Cerebellar cortex (tissue), 1 donor: Measurements from ENCODE around the gene ZNF316.
"Not testable (repeated sequence)": the region's sequence is repeated elsewhere in the genome, so short reads cannot be mapped to it uniquely, and the experiment has no call there.

Experiments
- DNase-seq: peaks from one replicate; pipeline ENCODE4 v3.0.0-alpha.2; 2015; ENCODE audit warnings: low spot score

The ZNF316 gene

DNA sequence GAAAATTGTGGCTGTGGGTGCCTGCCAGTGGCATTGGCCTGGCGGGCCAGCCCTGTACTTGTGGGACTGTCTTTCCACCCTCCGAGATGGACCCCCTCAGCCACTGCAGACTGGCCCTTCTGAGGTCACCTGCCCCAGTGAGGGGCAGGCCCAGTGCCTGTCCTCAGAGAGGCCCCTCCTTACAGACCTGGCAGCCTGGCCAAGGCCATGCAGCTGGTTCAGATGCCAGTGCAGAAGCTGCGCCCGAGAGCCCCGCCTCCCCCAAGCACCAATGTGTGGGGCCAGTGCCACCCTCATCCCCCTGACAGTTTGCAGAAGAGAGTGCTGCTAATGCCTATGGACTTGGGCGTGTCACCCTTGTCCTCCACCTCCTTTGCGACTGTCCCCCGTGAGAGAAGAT is 10.0 kb downstream of the ZNF316 start:
- DNase-seq, result no peak

DNA sequence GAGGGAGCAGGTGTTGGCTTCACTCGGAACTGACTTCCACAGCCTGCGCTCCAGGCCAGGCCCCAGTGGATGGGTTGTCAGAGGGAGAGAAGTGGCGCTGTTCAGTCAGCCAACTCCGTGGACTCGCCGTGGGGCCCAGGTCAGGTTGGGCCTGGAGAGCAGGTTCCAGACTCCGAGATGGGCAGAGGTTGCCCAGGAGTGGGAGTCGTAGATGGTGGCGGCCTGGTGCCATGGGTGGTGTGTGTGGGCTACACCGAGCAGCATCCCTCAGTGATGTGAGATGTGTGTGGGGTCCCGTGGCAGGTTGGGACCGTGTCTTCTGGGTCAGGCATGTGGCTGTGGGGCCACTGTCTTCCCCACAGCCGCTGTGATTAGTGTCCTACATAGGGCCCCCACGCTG is 10.4 kb downstream of the ZNF316 start:
- no peak for DNase-seq

DNA sequence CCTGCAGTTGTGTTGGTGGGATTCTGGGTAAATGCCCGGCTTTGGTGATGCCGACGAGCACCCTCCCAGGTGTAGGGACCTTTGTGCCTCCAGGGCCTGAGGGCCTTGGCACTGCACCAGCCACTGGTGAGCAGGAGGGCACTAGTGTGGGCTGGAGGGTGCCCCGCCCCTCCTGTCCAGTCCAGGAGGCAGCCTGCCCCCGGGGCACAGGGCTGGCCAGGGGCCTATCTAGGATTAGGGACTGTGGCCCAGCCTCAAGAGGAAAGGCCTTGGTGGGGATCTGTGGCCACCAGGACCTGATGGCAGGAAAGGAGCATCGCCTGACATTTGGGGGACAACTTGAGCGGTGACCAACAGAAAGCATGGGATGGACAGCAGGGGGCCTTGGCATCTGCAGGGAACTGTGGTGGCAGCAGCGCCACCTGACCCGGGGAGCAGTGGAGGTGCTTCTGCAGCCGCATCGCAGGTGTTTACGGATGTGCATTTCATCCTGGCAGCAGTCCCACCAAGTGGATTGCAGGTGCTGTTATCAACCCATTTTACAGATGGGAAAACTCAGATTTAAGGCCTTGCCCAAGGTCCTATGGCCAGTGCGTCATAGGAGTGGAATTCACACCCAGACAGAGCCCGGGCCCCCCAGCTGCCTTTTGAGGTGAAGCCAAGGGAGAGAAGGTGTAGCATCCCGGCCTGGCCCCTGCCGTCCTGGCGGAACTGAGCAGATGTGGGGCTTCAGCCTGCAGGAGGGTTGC is 11.1 kb downstream of the ZNF316 start:
- no peak for DNase-seq

DNA sequence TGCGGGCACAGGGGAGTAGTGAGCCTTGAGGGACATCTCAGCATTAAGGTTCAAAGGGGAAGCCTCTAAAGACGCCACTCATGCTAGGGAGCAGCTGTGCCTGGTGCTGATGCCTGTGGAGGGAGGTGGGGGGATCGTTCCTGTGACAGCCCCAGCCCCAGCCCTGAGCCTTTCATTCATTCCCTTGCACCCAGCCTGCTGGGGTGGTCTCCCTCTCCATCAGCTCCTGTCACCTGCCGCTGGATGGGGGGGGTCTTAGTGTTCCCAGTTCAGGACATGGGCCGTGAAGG is 11.6 kb downstream of the ZNF316 start:
- DNase-seq, result no peak

DNA sequence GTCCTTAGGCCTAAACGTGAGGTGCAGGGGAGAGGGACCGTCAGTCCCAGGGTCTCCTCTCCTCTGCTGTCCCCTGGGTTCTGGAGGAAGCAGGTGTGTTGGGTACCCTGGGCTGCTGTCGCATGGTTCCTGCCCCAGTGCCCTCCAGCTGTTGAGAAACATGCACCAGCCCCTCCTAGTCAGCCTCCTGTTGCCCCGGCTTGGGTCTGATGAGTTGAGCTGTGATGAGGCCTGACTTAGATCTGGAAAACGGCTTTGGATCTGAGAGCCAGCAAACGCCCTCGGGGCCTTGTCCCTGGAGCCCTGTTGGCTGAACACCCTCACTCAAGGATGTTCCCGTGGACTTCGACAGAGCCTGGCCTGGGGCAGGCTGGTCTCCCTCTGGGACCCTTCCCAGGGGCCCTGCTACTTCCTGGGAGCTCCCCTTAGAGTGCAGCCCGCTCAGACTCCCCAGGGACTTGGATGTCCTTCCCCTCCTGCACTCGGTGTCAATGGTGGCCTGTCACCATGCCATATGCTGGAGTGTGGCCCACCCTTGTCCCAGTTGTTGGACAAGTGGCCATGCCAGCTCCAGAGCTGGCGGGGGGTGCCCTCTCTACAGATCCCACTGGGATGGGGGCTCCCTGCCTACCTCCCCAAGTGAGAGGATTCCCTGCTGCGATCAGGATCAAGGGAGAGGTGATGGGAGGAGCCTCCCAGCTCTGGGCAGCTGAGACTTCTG is 12.3 kb downstream of the ZNF316 start:
- no peak for DNase-seq

DNA sequence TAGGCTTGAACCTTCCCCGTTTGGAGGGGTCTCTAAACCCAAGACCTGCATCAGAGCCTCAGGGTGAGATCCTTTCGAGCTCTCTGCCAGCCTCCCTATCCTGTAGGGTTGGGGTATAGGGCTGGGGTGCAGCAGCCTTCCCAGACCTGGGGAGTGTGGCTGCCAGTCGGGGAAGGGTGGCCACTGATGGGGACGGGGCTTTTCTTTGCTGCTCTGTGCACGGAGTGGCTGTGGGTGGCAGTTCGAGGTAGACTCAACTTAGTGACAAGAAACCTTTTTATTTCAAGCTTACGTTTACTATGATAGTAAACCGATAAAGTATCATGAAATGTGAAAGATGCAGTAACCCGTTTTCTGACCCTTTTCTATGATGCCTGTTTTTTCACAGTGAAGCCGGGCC is 13.0 kb downstream of the ZNF316 start:
- no peak for DNase-seq

DNA sequence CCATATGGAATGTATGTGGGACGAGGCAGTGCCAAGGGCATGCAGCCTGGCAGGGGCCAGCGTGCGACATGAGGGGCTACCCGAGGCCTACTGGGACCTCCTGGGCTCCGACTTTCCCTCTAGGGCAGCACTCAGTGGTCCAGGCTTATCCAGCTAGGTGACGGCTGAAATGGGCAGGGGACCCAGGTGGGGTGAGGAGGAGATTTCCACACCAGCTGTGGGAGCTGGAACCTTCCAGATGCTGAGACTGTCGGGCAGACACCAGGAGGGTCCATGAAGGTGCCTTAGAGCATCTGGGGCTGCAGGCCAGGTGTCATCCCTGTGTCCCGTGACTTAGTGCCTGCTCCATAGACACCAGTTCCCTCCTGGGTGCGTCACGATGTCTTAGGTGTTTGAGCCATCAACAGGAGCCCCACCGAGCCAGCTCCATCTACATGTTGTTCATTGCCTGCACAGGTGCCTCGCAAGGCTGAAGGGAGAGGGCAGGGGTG is 13.4 kb downstream of the ZNF316 start:
- no peak for DNase-seq

DNA sequence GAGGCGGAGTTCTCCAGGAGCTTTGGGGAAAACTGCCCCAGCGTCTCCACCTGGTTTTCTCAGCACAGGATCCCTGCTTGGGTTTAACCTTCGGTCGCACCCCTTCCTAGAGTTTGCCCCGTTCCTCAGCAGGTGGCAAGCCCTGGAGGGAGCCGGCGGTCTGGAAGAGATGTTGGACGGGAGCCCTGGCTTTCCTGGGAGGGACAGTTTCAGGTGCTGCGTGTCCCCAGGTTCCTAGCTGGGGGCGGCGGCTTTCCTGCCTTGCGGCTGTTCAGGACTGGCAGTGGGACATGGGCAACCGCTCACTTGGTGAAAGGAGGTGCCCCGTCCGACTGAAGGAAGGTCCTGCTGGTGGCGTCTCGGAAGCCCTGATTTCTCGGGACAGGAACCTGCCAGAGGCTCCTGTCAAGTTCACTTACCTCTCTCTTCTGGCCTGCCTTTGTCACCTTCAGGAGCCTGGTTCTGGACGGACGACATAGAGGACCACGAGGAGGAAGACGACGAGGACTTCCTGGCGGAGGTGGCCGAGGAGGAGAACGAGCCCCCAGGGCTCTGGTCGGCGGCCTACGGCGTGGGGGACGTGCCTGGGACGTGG is 14.8 kb downstream of the ZNF316 start:
- no peak for DNase-seq

DNA sequence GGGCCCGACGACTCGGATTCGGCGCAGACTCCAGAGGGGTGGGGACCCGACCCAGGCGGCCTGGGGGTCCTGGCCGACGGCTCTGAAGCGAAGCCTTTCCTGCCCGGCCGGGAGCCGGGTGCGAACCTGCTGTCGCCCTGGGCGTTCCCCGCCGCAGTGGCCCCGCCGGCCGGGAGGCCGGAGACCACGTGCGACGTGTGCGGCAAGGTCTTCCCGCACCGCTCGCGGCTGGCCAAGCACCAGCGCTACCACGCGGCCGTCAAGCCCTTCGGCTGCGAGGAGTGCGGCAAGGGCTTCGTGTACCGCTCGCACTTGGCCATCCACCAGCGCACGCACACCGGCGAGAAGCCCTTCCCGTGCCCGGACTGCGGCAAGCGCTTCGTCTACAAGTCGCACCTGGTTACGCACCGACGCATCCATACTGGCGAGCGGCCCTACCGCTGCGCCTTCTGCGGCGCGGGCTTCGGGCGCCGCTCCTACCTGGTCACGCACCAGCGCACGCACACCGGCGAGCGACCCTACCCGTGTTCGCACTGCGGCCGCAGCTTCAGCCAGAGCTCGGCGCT is 15.4 kb downstream of the ZNF316 start:
- no peak for DNase-seq

DNA sequence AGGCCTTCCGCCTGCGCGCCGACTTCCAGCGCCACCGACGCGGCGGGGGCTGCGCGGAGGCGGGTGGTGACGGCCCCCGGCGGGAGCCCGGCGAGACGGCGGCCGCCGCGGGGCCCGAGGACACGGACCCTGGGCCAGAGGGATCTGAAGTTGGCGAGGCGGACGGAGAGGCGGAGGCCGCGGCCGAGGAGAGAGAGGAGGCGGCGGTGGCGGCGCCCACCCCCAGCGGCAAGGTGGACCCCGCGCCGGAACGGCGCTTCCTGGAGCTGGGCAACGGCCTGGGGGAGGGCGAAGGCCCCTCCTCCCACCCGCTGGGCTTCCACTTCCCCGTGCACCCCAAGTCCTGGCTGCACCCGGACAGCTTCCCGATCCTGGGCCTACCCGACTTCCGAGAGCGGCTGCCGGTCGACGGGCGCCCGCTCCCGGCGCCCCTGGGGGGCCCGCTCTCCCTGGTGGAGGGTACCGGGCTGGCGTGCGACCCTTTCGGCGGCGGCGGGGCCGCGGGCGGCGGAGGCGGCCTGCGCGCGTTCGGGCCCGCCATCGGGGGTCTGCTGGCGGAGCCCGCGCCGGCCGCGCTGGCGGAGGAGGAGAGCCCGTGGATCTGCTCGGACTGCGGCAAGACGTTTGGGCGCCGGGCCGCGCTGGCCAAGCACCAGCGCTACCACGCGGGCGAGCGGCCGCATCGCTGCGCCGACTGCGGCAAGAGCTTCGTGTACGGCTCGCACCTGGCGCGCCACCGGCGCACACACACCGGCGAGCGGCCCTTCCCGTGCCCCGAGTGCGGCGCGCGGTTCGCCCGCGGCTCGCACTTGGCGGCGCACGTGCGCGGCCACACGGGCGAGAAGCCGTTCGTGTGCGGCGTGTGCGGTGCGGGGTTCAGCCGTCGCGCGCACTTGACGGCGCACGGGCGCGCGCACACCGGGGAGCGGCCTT is 16.2 kb downstream of the ZNF316 start:
- DNase-seq, result no peak

DNA sequence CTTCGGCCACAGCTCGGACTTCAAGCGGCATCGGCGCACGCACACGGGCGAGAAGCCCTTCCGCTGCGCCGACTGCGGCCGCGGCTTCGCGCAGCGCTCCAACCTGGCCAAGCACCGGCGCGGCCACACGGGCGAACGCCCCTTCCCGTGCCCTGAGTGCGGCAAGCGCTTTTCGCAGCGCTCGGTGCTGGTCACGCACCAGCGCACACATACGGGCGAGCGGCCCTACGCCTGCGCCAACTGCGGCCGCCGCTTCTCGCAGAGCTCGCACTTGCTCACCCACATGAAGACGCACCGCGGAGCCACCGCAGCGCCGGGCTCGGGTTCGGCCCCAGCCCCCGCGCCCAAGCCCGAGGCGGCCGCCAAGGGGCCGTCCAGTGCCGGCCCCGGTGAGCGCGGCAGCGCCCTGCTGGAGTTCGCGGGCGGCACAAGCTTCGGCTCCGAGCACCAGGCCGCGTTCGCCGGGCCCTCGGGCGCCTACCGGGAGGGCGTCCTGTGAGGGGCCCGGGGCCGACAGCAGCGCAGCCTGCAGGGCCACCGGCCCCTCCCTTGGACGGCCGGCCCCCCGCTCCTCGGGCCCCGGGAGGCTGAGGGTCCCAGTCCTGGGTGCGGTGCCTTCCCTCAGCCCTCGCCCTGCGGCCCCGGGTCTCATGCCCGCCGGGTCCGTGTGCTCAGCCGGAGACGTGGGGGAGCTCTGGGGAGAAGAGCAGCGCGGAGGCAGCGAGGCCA is 17.2 kb downstream of the ZNF316 start:
- DNase-seq, result no peak

DNA sequence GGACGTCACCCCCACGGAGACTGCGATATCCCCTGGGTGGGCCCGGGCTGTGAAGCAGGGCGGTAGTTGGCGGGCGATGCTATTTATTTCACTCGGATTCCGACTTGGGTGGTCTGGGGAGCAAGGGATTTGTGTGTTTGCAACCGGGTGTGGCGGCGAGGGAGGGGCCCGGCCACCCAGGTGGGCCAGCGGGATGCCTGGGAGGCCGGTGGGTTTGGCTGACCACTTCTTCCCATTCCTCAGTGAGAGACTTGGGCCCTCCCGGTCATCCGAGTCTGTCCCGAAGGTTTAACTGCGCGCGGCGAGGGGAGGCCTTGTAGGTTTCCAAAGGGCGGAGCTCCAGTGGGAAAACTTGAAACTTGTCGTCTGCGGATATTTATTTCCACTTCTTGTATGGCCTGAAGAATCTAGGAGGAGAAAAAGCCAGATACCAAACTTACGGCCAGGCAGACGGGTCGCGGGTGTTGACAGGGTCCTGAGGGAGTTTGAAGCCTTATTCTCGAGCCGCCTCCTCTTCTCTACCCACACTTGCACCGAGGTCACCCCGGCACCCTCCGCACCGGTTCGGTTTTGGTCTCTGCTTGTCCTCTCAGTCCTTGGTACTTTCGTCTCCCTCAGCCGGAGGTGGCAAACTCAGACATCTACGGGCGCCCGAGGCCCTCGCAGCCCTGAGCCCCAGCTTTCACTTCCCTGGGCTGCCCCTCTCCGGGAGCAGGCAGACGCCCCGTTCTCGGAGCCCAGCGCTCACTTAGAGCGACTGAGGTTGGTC is 17.9 kb downstream of the ZNF316 start:
- DNase-seq, result no peak

DNA sequence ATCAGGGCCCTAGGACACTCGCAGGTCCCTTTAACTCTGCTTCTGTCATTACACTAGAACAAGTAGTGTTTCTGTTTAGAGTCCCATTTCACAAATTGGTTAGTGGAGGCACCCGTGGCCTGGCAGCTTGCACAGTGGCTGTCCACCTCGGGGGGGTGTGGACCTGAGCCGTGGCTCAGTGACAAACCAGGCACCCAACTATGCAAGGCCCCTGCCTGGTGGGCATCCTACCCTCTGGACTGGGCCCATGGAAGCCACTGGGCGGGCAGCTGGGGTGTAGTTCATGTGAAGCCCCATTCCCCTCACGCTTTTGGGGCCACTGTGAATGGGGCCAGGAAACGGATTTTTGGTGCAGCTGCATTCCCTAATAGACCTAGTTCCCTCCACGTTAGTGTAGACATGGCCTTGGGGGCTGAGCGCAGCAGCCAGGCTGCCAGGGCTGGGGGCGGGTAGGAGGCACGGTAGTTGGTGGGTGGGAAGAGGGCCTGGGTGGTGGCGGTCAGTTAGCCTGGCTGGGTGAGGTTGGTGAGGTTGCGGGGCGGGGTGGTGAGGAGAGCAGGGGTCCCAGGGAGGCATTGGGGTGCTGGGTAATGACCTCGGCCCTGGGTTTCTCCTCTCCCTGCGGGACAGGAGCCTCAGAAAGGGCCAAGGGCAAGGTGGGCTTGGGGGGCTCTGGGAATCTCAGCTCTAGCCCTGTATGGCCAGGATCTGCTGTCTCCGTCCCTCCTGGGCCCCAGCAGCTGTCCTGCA is 18.7 kb downstream of the ZNF316 start:
- DNase-seq, result no peak

DNA sequence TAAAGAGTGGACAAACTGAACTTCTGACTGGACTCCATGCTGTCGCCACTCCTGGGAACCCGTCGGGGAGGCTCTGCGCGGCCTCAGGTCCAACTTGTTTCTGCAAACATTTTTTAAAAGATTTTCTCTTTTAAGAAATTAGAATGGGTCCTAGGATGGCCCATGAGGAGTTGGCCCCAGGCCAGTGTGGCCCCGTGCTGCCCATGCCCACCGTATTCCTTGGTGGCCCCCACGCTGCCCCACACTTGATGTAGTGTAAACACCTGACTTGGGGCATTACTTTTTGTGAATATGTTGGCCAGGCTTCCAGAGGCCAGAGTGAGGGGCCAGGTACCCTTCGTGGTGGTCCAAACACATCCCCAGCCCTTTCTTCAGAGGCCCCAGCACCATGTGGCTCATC is 19.3 kb downstream of the ZNF316 start:
- DNase-seq, result no peak

DNA sequence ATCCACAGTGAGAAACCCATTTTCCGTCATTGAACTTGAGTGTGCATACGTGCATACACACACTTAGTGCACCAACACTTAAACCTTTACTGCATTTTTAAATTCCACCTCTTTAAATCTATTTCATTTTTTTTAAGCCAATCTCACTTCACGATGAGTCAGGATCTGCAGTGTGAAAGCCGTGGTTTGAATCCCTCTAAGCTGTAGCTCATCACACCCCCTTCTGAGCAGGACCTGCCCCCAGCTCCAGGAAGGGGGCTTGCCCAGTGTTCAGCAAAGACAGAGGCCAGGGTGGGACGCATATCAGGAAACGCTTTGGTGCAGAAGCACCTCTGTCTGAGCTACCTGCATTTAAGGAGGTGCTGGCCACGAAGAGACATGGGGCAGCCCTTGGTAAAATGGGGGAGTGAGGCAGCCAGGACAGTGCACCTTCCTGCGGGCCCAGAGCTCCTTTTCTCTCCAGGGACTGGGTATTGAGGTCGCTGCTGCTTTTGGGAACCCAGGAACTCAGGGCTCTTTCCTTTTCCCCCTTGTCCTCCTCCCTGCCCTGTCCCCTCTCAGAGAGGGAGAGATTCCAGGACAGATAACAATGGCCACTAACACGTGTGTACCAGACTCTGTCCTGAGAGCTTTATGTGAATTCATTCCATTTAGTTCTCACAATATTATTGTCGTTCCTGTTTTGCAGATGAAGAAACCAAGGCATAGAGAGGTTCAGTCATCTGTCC is 21.7 kb downstream of the ZNF316 start:
- DNase-seq, result no peak

DNA sequence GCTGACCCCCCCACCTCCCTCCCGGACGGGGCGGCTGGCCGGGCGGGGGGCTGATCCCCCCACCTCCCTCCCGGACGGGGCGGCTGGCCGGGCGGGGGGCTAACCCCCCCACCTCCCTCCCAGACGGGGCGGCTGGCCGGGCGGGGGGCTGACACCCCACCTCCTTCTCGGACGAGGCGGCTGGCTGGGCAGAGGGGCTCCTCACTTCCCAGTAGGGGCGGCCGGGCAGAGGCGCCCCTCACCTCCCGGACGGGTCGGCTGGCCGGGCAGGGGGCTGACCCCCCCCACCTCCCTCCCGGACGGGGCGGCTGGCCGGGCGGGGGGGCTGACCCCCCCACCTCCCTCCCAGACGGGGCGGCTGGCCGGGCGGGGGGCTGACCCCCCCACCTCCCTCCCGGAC is 33.7 kb downstream of the ZNF316 start:
- DNase-seq, result not testable (repeated sequence)

DNA sequence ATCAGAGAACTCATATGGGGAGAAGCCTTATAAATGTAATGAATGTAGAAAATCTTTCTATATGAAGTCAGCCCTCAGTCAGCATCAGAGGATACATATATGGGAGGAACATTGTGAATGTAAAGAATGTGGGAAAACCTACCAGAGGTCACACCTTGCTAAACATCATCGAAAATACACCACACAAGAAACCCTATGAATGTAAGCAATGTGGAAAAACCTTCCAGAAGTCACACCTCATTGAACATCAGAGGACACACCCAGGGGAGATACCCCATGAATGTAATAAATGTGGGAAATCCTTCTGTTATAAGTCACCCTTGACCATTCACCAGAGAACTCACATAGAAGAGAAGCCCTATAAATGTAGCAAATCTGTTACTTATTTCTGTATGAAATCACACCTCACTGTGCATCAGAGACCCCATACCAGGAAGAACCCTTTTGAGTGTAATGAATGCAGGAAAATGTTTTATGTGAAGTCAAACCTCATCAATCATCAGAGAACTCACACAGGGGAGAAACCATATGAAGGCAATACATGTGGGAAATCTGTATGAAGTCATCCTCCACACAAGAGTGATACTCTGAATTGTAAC is 38.8 kb downstream of the ZNF316 start:
- DNase-seq, result no peak

DNA sequence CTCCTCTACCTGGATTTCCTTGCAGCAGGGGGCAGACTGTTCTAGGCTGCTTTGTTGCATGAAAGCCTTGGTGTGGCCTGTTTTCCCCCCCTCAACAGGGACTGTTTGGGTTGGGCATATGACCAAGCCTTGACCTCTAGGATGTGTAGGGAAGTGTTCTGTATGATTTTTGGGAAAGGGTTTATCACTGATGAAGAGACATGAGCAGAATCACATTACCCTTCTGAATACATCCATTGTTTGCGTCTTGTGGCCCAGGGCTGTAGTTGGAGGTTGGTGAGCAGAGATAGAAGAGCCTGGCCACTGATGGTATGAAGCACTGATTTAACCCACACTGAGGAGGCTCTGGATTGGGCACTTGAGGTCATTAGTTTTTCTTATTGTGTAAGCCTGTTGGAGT is 43.0 kb downstream of the ZNF316 start:
- DNase-seq, result no peak

DNA sequence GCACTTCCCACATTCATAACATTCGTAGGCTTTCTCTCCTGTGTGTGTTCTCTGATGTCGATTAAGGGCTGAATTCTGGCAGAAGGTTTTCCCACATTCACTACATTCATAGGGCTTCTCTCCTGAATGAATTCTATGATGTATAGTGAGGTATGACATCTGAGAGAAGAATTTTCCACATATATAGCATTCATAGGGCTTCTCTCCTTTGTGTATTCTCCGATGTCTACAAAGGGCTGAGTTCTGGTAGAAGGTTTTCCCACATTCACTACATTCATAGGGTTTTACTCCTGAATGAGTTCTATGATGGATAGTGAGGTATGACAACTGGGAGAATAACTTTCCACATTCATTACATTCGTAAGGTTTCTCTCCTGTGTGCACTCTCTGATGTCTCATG is 54.0 kb downstream of the ZNF316 start:
- DNase-seq, result no peak
